ENCODE results near the gene TTC27.

TTC27 gene

DNA sequence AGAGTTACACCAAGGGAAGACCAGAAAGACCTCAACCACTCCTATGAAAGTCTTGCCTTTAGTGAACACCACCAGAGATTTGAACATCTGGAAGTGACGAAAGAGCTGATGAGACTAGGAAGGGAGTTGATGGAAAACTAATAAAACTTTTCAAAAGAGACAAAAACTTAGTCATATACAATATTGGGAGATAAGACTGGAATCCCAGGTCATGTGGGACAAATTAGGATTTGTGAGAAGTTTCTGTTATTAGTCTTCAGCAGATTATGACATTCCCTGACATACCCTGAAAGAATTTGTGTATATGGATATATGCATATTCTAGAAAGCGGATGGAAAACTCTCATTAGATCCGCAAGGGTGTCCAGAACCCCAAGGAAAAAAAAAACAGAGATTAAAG is 173.9 kb downstream of the TTC27 start:
- DNase-seq: no peak
- intact Hi-C loops (cut with DNase I): no loop called here

DNA sequence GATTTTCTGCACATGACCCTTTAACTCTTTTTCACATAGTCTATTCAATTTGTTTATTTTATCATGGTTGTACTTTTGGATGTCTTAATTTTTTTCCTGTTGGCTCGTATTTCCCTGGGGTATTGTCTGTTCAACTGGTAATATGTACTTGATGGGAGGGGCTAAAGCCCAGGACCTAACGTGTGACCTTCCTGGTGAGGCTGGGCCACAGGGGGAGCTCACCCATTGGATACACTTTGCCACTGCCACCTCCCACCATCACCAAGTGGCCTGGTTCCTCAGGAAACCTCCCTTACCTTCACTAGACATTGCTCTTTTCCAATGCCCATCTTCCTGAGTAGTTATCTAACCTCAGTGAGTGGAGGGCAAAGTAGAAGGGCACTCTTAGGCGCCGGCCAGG is 175.0 kb downstream of the TTC27 start:
- intact Hi-C loops (cut with DNase I): no loop called here
- no peak for DNase-seq

DNA sequence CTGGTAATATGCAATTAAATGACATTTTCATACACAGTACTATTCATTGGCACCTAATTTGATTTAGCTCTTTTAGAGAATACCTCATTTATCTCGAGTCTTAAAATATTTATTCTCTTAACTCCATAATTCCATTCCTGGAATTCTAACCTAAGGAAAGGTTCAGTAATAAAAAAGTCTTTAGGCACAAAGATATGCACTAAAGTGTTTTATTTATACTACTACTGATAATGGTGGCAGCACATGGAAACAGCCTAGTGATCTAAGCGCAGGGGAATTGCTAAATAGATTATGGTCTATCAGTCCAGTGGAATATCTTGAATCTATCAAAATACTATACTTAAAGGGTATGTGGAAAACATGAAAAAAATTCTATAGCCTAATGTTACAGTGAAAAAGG is 176.4 kb downstream of the TTC27 start:
- intact Hi-C loops (cut with DNase I): no loop called here
- no peak for DNase-seq

DNA sequence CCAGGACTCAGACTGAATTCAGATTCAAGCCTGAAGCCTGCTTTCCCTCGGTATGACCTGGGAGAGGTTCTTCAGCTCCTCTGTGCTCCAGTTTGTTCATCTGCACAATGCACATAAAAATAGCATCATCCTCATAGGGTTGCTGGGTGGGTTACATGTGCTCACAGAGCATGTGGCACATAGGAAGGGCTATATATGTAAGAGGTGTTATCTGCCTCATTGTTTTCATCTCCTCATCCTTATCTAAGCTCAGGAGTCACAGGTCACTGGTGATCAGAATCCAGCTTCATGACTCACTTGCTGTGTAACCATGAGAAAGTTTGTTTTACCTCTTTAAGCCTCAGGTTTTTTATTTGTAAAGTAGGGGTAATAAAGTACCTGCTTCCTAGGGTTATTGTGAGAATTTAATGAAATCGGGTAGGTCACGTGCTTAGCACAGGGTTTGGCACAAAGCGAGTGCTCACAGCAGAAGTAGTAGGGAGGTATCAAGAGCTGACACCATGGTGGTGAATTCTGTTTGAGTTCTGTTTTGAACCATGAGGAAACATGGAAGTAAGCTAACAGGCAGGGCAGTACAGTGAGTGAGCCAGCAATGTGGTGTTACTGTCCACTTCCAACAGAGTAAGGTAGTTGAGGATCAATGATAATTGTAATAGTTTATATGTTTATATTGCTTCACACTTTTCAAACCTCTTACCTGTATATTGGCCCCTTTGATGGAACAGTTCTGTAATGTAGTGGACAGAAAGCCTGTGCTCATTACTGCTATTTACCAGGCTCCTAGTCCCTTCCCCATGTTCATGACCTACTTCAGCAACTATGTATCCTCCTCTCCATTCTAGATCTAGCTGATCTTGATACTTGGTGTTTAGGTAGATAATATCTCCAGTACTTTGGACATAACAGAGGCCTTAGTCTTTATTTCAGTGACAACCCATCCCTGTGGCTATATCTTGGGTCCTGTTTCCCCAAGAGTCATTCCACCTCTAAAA is 177.6 kb downstream of the TTC27 start:
- intact Hi-C loops (cut with DNase I): no loop called here
- no peak for DNase-seq

DNA sequence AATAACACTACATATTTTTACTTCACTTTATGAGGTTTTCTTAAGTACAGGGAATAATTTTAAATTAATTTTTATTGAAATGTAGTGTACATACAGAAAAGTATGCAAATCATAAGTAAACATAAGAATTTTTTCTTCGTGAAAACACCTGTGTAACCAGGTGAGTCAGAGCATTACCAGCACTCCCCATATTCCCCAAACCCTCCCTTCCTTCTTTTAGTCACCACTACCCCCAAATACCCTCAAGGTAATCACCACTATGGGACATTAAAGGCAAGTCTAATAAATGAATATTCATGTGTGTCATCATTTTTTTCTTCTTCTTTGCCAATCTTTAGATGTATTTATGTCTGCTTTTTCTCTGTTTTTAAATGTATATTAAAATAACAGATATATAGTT is 179.0 kb downstream of the TTC27 start:
- intact Hi-C loops (cut with DNase I): no loop called here

DNA sequence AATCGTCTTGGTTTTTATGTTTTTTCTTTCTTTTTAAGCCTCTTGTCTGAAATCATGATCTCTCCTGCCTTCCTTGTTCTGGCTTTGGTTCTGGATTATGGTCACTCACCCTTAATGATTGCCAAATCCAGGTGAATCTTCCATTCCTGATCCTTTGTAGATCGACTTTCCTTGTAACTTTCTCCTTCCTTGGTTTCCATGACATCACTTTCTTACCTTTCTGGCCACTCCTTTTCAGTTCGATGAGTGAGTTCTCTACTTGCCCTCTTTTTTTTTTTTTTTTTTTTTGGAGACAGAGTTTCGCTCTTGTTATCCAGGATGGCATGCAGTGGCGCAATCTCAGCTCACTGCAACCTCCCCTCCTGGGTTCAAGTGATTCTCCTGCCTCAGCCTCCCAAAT is 179.8 kb downstream of the TTC27 start:
- intact Hi-C loops (cut with DNase I): no loop called here
- DNase-seq: no peak

More for the DNA sequence above, 179.0 kb downstream of the TTC27 start:
- no peak for DNase-seq

DNA sequence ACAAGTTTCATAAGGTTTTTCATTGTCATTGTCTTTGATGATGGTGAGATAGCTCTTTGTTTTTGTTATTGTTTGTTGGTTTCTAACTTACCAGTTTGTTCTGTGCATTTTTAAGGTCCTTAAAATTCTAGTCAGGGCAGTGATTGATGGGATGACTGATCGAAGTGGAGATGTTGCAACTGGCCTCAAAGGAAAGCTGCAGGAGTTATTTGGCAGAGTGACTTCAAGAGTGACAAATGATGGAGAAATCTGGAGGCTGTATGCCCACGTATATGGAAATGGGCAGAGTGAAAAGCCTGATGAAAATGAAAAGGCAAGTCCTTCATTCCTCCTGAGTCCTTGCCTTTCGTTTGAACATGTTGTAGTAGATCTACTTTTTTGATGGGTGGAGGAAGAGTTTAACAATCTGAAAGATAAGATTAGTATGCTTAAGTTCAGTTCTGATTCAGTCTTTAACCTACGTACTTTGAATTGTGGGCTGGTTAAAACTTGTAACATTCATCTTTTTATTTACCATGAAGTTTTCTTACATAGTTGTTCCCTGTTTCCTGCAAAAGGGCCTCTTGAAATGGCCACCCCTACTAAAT is 183.2 kb downstream of the TTC27 start:
- intact Hi-C loops (cut with DNase I): no loop called here

DNA sequence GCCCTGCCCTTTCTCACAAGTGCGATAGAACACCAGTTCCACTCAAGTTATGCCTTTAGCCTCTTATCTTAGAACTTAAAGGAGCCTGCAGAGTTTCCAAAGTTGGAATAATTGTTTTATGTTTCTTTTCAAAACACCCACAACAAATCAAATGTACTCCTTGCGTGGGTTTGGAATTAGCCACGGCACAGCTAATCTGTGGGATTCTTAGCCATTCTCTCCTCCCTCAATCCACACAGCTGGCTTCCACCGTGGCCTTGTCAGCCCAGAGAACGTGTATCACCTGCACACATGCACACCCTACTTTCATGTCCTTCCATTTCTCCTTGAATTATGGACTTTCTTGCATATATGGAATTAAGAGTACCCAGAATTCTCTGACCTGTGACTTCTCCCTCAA is 183.8 kb downstream of the TTC27 start:
- DNase-seq: no peak
- intact Hi-C loops (cut with DNase I): no loop called here

More for the DNA sequence above, 183.2 kb downstream of the TTC27 start:
- no peak for DNase-seq

DNA sequence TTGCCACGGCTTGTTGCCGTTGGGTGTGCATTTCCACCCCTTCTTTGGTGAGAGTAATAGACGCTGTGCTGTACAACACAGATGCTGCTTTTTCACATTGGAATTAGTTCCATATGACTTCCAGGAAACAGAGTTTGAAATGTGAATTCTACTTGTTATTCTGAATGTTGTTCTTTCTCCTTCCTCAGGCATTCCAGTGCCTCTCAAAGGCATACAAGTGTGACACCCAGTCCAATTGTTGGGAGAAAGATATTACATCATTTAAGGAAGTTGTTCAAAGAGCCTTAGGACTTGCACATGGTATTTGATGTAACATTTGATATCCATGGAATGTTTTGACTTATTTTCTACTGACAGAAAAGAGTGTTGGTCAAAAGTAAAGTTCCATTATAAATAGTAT is 184.5 kb downstream of the TTC27 start:
- no peak for DNase-seq

DNA sequence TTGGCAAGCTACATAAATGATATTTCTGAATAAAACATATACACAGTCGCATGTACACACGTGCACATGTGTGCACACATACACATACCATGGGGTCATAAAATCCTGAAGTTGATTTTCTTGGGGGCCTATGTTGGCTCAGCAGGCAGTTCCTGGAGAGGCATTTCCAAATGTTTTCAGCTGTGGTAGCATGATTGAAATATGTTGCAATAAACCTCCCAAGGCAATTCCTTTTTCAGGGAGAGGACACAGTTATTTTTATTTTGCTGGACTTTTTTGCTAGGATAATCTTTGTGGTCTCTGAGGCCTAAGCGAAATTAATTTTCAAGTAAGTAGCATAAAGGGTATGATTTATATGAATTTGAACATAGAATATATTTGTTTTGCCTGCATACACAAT is 192.2 kb downstream of the TTC27 start:
- no peak for DNase-seq
- intact Hi-C loops (cut with DNase I): no loop called here

More for the DNA sequence above, 184.5 kb downstream of the TTC27 start:
- intact Hi-C loops (cut with DNase I): no loop called here

DNA sequence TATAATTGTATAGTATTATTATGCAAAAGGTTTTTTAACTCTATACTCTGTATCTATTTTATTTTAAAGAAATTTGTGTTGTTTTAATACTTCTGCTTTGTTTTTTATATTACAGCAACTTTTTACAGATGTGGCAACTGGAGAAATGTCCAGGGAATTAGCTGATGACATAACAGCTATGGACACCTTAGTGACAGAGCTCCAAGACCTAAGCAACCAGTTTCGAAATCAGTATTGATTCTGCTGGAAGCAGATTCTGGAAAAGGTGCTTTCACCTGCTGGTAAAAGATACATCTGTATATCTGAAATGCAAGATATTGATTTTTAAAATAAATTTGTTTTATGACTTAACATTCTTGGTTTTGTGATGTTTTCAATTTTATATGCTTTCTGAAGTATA is 192.9 kb downstream of the TTC27 start:
- intact Hi-C loops (cut with DNase I): no loop called here
- DNase-seq: no peak

DNA sequence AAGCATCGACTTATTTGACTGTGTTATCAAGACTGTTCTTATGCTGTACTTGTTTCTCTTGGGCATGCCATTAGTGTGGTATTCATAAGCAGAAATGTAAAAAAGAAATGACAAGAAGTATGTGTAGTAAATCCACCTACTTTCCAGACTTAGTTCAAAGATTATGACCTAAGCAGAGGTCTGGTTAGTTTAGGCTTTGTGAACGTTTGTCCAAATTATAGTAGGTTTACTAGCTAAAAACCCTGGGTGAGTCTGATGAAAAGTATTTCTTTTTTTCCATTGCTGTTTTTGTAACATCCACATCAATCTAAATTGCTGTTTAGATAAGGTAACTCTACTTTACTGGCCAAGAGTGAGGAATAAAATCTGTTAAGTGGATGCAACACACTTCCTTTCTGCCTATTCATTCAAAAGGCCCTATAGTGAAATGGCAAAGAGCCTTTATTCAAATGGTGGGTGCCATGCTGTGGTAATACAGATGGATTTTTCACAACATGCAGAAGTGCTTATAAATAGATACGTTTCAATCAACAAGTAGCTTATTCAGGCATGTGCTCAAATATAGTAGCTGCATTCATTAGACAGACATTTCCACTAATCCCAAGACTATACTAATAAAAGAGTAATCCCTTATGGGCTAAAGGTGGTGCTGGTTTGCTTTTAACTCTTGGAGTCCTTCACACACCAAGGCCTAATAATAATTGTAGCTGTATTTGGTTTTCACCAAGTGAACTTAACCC is 196.4 kb downstream of the TTC27 start:
- DNase-seq: no peak
- intact Hi-C loops (cut with DNase I): no loop called here

DNA sequence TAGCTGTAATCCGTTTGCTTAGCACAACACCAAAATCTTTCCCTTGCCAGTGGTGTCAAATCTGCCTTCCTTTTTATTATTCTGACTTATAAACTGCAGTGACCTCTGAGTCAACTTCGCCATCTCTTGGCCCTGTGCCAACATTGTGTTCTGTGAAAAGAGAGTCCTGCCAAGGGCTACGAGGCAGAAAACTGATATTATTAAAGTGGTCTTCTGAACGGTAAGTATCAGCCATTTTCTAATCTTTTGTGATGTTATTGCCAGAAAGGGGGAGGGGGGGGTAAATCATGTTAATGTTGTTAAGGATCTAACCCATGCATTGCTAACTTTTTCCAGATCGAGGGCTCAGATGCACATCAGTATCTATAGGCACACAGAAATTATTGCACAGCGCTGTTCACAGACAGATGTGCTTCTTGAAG is 197.5 kb downstream of the TTC27 start:
- intact Hi-C loops (cut with DNase I): loop anchor here (5.0 kb wide), 1 partner anchor 122 kb away; the partner anchor contains the start of gene LTBP1
- DNase-seq: peak in 7 of 10 donors; percentile 21 to 85 (median 41)

DNA sequence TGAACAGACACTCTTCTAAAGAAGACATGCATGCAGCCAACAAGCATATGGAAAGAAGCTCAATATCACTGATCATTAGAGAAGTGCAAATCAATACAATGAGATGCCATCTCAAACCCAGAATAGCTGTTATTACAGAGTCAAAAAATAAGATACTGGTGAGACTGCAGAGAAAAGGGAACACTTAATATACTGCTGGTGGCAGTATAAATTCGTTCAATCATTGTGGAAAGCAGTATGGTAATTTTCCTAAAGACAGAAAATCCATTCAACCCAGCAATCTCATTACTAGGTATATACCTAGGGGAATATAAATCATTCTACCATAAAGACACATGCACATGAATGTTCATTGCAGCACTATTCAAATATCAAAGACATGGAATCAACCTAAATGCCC is 202.3 kb downstream of the TTC27 start:
- no peak for DNase-seq
- intact Hi-C loops (cut with DNase I): no loop called here

DNA sequence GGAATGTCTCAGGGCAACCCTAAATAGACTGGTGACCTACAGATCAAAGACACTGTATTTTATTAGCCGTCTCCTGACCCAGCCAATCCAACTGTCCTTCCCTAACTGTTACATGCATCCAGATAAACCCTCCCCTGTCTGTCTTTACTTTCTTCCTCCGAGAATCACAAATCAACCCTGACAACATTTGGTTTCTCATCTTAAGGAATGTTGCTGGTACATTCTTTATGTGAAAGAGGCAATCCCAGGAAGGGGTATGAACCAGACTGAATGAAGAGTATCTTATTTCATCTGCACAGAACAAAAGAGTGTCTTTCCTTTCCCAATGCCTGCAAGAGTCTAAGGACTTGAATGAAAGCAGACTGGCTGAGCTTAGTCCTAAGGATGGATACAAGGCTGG is 205.0 kb downstream of the TTC27 start:
- DNase-seq: no peak
- intact Hi-C loops (cut with DNase I): no loop called here

DNA sequence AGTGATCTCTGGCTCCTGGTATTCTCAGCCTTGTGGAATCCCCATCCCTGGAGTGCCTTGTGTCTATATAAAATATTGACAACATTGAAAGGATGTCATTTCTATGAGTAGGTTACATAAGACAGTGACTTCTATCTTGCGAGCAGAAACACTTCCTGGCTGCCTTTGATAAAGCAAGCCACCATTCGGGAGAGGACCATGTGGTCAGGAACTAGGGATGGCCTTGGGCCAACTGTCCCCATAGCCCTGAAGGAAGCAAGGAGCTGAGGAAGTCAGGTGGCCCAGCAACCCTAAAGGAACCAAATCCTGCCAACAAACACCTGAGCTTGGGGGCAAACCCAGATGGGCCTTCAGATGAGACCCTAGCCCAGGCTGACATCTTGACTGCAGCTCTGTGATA is 205.9 kb downstream of the TTC27 start:
- intact Hi-C loops (cut with DNase I): no loop called here
- DNase-seq: no peak

DNA sequence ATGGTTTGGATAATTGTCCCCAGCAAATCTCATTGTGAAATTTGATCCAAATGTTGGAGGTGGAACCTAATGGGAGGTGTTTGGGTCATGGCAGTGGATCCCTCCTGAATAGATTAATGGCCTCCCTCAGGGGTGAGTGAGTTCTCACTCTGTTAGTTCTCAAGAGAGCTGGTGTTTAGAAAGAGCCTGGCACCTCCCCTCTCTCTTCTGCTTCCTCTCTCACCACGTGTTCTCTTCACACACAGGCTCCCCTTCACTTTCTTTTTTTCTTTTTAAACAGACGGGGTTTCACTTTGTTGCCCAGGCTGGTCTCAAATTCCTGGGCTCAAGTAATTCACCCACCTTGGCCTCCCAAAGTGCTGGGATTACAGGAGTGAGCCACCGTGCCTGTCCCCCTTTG is 207.3 kb downstream of the TTC27 start:
- DNase-seq: no peak
- intact Hi-C loops (cut with DNase I): no loop called here

DNA sequence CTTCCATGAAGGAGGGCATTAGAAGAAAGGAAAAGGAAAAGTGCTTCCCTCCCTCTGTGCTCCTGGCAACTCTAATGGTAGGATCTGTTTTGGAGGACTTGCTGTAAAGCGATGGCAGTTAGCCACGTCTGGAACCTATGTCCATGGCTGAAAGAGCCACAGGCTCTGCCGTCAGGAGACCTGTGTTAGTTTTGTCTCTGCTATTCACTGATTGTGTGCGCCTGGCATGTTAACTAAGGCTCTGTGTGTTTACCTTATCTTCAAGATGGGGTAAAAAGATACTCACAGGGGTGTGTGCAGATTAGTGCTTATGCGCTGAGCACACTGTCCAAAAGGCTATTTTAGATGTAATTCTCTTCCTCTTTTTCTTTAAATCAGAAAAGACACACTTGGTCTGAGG is 209.1 kb downstream of the TTC27 start:
- intact Hi-C loops (cut with DNase I): no loop called here
- DNase-seq: no peak

DNA sequence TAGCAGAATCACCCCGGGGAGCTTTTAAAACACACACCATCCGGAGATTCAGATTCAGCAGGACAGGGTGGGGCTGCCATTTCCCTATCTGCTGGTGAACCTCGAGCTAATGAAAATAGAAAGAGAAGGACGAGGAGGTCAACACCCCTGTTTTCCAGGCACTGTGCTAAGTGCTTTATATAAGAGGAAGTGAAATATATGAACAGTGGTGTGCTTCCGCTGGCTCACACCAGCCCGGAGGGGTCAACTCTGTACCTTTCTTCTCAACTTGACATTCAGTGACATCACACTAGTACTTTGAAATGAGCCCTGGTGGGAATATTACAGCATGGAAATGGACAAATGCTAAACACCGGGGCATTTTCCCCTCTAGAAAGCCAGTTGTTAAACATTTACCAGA is 210.6 kb downstream of the TTC27 start:
- DNase-seq: no peak
- intact Hi-C loops (cut with DNase I): no loop called here

DNA sequence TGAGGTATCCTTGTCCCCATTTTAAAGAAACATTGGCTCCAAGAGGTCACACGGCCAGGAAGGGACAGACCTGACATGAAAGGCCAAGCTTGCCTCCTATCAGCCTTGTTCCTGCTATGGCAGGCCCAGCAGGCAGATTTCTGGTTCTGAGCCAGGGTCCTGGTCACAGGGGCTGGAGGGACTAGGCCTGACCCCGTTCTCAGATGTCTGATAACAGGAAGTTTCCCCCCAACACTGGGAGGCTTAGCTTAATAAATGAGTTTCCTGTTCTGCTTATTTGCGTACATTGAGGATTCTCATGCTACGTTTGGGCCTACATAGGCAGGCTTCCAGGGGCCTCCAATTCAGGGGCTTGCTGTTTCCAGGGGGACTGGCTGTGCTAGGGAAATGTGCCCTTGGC is 211.1 kb downstream of the TTC27 start:
- no peak for DNase-seq
- intact Hi-C loops (cut with DNase I): no loop called here
